HG03558 (cell line): ENCODE measurements around the gene GSS.

Experiments used
- ATAC-seq: cut with Tn5 transposase; IDR thresholded peaks from one replicate; pipeline ENCODE4 v1.9.1; 2021; ENCODE audit warnings: moderate number of reproducible peaks; ENCODE audit not compliant: unreplicated experiment; ENCODE audit errors: extremely low read depth

GSS gene

DNA sequence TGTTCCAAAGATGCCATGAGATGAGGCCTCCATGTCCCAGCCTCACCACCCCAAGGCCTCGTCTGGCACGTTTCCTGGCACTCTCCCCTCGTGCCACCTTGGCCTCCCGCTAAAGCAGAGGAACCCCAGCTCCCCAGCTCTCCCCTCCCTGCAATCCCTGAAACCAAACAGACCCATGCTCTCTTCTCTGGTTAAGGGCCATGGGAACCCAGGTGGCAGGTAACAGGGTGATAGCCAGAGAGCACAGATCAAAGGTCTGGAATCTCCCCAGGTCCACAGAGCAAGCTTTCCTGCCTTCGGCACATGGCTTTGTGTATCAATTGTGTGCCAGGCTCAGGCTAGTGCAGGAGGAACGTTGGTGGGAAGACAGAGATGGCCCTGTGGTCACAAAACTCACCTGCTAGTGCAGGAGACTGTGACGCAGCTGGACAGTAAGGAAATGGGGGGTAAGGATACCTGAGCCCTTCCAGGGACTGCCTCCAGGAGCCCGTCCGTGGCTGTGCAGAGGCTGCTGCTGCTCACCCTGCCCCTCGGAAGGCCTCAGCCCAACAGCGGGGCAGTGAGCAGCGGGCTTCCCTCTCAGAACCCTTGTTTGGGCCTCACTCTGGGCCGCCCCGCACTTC is 39.0 kb upstream of the GSS start:
- no peak for ATAC-seq

GRCh38 chr20:34993941-34994508 is 38.4 kb upstream of the GSS start:
- ATAC-seq: no peak

DNA sequence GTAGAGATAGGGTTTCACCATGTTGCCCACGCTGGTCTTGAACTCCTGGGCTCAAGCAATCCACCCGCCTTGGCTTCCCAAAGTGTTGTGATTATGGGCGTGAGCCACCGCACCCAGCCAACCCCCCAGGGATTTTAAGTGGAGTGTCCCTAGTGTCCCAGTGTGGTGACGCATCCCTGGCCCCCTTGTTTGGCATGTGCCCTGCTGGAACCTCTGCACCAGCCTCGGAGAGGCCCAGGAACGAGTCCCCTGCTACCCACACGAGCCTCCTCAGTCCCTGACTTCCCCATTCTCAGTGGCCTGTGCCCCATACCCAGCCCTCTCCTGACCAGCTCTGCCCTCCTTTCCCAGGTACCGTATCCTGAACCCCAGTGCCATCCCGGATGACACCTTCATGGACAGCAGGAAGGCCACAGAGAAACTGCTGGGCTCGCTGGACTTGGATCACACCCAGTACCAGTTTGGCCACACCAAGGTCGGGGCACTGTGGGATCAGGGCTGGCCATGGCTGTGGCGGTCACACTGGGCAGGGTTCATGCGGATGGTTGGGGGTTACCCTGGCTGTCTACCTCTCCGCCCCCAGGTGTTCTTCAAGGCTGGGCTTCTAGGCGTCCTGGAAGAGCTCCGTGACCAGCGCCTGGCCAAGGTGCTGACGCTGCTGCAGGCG is 37.3 kb upstream of the GSS start:
- no peak for ATAC-seq

DNA sequence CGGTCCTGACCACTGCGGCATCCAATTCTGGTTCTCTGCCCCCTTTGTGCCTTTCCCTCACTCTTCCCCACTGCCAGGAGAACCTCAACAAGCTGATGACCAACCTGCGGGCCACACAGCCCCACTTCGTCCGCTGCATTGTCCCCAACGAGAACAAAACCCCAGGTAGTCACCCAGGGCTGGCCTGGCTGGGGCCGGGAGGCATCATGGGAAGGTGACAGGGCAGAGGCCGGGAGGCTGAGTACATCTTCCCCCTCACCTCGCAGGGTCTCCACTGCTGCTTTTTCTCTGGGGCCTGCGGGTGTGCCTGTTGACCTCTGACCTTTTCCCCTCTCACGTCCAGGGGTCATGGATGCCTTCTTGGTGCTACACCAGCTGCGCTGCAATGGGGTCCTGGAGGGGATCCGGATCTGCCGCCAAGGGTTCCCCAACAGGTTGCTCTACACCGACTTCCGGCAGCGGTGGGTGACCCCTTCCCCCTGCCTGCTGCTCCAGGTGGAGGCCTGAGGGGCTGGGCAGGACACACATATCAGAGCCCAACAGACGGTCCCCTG is 35.1 kb upstream of the GSS start:
- no peak for ATAC-seq

- no peak for ATAC-seq
Measured at GRCh38 chr20:34990231-34990630, 34.6 kb upstream of the GSS start.

DNA sequence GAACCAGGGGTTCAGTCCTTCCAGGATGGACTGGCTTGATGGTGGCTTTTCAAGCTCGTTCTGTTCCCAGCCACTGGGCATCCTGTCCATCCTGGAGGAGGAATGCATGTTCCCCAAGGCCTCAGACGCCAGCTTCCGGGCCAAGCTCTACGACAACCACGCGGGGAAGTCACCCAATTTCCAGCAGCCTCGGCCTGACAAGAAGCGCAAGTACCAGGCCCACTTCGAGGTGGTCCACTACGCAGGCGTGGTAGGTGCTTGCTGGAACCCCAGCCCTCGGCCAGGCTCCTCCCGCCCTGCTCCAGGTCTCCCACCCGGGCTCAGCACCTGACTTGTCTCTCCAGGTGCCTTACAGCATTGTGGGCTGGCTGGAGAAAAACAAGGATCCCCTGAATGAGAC is 34.1 kb upstream of the GSS start:
- no peak for ATAC-seq

GRCh38 chr20:34989118-34989517 is 33.5 kb upstream of the GSS start:
- ATAC-seq: no peak

- ATAC-seq: no peak
Measured at GRCh38 chr20:34988191-34988540, 32.6 kb upstream of the GSS start.

- no peak for ATAC-seq
Measured at GRCh38 chr20:34987288-34988190, 31.9 kb upstream of the GSS start.

DNA sequence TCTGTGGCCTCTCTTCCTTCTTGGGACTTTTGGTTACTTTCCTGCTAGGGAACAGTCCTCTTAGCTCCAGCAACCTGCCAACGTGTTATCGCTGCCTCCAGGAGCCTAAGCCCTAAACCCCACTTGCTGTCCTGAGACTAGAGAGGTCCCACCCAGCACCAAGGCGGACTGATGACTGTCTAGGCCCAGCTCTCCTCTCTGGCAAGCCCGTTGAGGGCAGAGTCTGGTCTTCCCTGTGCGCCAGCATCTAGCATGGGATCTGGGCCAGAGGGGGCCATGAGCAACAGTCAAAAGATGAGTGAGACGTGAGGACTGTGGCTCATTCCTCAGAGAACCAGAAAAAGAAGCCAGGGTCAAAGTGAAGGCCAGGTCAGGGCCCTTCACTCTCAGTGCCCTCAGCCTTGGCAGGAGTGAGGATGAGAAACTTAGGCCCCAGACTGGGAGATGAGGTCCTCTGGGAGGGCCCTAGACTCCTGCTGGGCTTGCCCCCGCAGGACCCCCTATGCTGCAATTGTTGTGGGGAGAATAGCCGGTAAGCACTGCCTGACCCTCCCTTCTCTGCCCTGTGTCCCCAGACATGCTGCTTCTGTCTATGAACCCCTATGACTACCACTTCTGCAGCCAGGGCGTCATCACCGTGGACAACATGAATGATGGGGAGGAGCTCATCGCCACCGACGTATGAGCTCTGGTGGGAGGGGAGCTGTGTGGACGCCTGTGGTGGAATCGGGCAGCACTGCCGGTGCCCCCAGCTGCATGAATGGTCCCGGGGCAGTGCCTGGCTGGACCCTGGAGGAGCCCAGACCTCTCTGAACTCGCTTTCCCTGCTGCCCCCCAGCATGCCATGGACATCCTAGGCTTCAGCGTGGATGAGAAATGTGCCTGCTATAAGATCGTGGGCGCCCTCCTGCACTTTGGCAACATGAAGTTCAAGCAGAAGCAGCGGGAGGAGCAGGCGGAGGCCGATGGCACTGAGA is 31.0 kb upstream of the GSS start:
- no peak for ATAC-seq

DNA sequence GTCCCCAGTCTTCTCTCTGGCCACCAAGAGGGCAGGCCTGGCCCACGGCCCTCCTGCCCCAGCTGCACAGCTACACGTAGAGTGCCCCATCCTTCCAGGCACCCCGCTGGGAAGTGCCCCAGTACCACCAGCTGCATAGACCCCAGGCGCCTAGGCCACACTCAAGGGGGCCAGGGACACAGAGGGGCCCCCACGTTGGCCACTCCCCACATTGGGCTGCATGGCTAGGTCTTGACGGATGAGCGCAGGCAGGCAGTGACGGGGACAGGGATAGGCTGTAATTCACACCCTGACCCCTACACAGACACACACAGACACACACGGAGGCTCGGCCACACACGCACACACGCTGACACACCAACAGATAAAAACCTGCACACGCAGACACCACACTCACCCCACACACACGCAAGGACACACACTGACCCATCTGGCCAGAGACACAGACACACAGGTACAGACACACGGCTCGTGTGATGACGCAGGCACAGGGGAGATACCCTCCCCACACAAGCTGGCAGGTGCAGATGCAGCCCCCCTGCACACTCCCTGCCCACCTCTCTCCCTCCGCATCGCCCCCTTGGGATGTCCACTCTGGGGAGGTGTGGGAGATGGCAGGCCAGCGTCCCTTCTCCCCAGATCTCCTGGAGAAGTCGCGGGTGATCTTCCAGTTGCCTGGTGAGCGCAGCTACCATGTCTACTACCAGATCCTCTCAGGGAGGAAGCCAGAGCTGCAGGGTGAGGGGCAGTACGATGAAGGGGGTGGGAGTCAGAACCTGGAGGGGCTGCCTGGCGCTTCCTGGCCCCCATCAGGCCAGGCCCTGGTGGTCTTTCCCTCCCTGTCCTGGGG is 30.1 kb upstream of the GSS start:
- ATAC-seq: no peak

DNA sequence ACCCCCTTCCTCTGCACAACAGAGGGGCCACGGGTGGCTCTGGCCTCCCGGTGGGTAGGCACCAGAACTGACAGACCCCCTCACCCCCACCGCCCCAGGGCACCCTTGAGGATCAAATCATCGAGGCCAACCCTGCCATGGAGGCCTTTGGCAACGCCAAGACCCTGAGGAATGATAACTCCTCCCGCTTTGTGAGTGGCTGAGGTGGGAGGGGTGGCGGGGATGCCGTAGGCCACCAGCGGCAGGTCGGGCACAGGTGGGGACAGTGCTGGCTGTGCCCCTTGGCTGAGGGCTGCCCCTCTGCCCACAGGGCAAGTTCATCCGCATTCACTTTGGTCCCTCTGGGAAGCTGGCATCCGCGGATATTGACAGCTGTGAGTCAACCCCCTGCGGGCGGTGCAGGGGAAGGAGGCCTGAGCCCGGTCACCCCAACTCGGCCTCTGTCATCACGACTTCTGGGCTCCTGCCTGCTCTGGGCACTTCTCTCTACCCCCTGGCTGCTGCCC is 29.2 kb upstream of the GSS start:
- ATAC-seq: no peak

GRCh38 chr20:34983995-34984735 is 28.6 kb upstream of the GSS start:
- ATAC-seq: no peak

DNA sequence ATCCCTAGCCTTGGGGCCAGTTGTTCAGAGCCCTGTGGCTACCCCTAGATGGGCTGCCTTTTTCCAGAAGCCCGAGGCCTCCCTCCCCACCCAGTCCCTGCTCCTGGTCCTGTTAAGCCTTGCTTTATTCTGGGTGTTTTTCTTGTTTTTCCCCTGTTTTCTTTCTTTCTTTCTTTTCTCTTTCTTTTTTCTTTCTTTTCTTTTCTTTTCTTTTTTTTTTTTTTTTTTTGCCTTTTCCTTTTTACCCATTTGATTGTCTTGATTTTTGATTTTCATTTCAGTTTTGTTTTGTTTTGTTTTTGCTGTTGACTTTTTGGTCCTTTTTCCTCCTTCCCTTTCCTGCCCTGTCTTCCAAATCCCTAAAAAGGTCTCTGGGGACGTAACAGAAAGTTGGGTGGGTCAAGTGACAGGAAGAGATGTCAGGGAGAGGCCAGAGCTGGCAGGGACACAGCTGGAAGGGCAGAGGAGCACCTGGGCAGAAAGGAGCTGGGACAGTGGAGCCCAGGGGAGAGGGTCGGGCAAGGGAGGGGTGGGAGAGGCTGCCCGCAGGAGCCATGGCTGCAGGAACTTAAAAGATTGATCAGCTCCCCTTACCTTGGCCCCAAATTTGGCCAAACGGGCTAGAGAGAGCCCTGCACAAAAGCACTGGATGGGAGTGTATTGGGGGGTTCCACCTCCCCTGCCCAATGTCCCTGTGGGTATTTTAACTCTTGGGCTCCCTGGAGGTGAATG is 27.6 kb upstream of the GSS start:
- no peak for ATAC-seq

DNA sequence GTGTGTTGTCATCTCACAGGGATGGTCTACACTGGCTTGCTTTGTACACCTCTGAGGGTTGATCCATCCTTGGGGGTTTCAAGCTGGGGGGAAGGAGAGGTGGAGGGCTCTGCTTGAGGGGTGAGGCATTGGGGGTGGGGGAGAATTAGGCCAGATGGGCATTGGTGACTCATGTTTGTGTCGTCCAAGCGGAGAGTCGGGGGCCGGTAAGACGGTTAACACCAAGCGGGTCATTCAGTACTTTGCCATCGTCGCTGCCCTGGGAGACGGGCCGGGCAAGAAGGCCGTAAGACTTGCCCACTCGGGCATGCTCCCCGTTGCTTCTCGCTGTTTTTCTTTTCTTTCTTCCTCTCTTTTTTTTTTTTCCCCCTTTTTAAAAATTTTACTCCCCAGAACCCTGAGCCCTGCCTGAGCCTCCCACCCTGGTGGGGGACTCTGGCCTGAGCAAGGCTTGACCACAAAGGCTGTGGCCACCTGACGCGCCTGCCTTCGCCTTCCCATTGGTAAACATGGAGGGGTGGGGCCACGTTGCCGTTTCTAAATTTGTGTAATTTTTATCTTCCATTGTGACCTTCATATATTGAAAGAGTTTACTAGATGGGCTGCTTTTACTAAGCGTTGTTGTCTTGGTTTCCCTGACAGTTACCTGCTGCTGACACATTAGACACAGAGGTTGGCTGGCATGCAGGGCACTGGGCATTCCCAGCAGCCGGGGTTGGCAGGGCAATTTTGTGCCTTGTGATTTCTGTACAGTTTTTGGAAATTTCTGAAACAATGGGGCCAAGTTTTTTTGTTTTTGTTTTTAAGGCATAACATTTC is 26.9 kb upstream of the GSS start:
- ATAC-seq: no peak

GRCh38 chr20:34980543-34981233 is 25.1 kb upstream of the GSS start:
- no peak for ATAC-seq
